ENCODE data around the gene CACNB1.

GRCh38 chr17:39199820-39200069 is 2.3 kb upstream of the CACNB1 start:
- TF ChIP-seq POLR2A (IDR thresholded peaks at IDR 0.05) (no peak), CTCF (IDR thresholded peaks at IDR 0.05) (no peak)

Data from tibial nerve (tissue), 3 donors.